ENCODE results near the gene SREBF1. TPM values are rescaled to one million over a fixed set of nuclear protein-coding genes. Genes with fewer than 3 reads are reported as not detected.

SREBF1 gene
- total RNA-seq, 1 donor from 2014 or later, result 175 TPM

DNA sequence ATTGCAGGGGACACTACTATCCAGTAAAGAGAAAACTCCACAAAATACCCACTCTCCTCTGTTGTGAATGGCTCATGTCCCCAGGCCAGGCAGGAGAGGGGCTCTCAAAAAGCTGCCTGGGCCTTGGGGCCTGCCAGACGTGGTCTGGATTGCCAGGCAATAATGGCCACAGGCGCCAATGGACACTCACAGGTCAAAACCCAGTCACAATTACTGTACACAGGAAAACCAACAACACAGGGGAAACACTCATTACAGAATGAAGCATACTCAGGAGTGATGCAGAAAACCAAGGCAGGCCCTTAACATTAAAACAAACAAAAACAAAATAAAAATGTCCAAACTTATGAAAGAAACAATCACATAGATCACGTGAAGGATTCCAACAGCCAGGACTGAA lies 35.1 kb upstream of the SREBF1 start:
- Mint-ChIP-seq H3K27ac (no peak overlapping the region), H3K4me1 (ENCODE audit: low read depth) (no peaks in the 10 kb centered on the region), H3K36me3 (ENCODE audit: low read depth) (peaks cover 3% of the 10 kb centered on the region), H3K4me3 (ENCODE audit: low read depth) (no peak overlapping the region), H3K27me3 (ENCODE audit: low read depth) (no peaks in the 10 kb centered on the region), H3K9me3 (no peaks in the 10 kb centered on the region)
- no peak for DNase-seq (ENCODE audit: low spot score)
- intact Hi-C loops (cut with micrococcal nuclease), result no loop called here

DNA sequence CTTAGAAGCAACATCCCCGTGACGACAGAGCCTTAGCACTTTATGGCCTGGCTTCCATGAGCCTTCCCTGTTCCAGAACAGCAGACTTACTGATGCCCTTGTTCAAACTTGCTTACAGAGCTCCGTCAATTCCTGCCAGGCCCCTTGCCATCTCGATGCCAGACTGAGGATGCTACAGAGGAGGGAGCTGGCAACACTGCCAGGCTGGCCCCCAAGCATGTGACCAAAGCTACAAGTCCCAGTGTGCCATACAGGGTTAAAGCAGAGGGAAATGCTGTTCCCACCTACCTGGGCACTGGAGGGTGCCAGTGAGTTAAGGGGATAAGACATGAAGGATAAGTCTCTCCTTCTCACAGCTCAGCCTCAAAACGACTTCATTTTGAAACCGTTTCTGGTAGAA lies 33.5 kb upstream of the SREBF1 start:
- Mint-ChIP-seq H3K9me3 (no peaks in the 10 kb centered on the region), H3K27ac (no peak overlapping the region), H3K36me3 (ENCODE audit: low read depth) (peaks cover 3% of the 10 kb centered on the region), H3K27me3 (ENCODE audit: low read depth) (no peaks in the 10 kb centered on the region), H3K4me3 (ENCODE audit: low read depth) (no peak overlapping the region), H3K4me1 (ENCODE audit: low read depth) (no peaks in the 10 kb centered on the region)
- no peak for DNase-seq (ENCODE audit: low spot score)
- intact Hi-C loops (cut with micrococcal nuclease), result no loop called here

DNA sequence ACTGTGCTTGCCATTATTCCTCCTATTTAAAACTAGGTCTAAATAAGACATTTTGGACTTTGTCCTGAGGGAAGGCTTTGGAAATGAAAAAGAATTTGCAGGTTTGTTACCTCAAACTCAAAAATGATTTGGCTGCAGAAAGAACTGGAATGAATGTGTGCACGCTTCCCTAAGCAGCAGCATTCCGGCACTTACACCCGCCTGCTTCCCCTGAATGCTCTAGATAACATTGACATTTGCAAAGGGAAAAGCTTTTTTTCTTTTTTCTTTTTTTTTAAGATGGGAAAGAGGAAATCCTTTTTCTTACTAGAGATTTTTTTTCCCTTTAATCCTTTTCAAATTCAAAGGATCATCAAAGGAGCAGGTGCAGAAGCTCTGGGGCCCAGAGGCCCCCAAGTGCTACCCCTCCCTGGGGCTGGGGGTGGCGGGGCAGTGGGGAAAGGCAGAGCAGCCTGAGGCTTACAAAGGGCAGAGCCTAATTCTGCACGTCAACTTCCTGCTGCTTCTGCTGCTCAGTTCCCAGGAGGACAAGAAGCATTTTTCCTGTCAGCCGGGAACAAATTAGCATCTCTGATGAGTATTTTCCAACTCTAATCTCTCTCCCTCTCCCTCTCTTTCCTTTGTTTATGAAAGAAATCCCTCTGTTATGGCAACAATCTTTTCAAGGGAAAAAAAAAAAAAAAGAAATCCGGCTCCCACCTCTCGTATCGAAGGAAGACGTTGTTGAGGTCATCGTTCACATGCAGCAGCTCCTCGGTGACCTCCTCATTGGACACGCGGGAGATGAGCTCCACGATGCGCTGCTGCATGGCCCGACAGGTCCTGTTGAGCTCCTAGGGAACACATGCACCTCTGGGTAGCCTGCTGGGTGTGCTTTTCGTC lies 32.1 kb upstream of the SREBF1 start:
- Mint-ChIP-seq H3K27me3 (ENCODE audit: low read depth) (no peaks in the 10 kb centered on the region), H3K4me1 (ENCODE audit: low read depth) (no peaks in the 10 kb centered on the region), H3K4me3 (ENCODE audit: low read depth) (no peak overlapping the region), H3K36me3 (ENCODE audit: low read depth) (peaks cover 3% of the 10 kb centered on the region), H3K27ac (no peak overlapping the region), H3K9me3 (no peaks in the 10 kb centered on the region)
- intact Hi-C loops (cut with micrococcal nuclease), result no loop called here
- DNase-seq (ENCODE audit: low spot score), result no peak

DNA sequence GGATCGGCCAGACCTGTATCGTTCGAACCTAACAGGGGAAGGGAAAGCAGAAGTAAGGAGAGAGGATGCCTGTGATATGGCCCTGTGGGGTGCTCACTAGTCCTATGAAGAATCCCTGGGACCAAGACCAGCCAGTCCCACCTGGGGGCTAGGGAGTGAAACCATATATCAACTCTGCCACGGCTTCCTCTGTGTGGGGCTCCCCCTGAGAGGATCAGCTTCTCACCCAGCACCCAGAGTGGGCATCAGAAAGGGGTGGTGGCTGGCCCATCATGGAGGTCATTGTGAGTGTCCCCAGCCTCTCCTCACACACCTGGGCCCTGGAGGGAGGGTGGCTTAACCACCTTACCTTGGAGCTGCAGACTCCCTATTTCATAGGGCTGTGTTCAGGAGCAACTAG lies 30.1 kb upstream of the SREBF1 start:
- Mint-ChIP-seq H3K27me3 (ENCODE audit: low read depth) (no peaks in the 10 kb centered on the region), H3K36me3 (ENCODE audit: low read depth) (peaks cover 3% of the 10 kb centered on the region), H3K4me3 (ENCODE audit: low read depth) (no peak overlapping the region), H3K4me1 (ENCODE audit: low read depth) (peaks cover 4% of the 10 kb centered on the region), H3K27ac (no peak overlapping the region), H3K9me3 (no peaks in the 10 kb centered on the region)
- intact Hi-C loops (cut with micrococcal nuclease), result no loop called here
- no peak for DNase-seq (ENCODE audit: low spot score)

DNA sequence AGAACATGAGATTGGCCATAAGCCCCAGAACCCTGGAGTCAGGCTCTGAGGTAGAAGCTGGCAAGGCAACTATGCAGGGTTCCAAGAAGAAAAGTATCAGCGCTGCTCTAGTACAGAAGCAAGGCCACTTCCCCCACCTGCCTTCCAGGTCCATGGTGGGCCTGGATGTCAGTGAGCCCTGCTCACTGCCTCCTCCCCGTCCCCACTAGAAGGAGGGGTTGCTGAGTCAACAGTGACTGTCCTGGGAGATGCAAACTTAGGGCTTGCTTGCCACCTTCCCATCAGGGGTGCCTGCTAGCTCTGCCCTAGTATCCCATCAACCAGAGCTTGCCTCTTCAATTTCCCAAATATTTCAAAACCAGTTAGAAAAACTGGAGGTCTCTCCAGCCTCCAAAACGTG lies 29.6 kb upstream of the SREBF1 start:
- no peak overlapping the region for H3K4me3 Mint-ChIP-seq (ENCODE audit: low read depth)
- H3K9me3 Mint-ChIP-seq, result no peaks in the 10 kb centered on the region
- DNase-seq (ENCODE audit: low spot score), result no peak
- H3K36me3 Mint-ChIP-seq (ENCODE audit: low read depth), result peaks cover 3% of the 10 kb centered on the region
- H3K4me1 Mint-ChIP-seq (ENCODE audit: low read depth), result peaks cover 4% of the 10 kb centered on the region
- H3K27me3 Mint-ChIP-seq (ENCODE audit: low read depth), result no peaks in the 10 kb centered on the region
- H3K27ac Mint-ChIP-seq, result no peak overlapping the region
- intact Hi-C loops (cut with micrococcal nuclease), result no loop called here

DNA sequence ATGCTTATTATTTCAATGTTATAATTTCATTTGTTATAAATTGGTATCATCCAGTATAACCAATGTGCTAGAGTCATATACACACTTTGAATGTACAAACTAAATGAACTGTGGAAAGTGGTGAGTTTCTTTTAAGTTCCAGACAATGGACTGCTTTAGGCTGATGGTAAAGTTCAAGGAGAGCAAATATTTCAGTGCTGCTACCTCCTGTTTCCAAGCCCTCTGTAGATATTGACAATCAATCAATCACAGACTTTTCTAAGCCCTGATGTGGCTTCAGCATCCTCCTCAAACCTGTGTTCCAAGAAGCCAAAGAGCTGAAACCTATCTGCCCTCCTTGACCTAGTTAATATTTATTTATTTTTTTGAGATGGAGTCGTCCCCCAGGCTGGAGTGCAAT lies 28.2 kb upstream of the SREBF1 start:
- Mint-ChIP-seq H3K36me3 (ENCODE audit: low read depth) (peaks cover 3% of the 10 kb centered on the region), H3K9me3 (no peaks in the 10 kb centered on the region), H3K4me1 (ENCODE audit: low read depth) (peaks cover 4% of the 10 kb centered on the region), H3K4me3 (ENCODE audit: low read depth) (no peak overlapping the region), H3K27me3 (ENCODE audit: low read depth) (no peaks in the 10 kb centered on the region), H3K27ac (no peak overlapping the region)
- no peak for DNase-seq (ENCODE audit: low spot score)
- intact Hi-C loops (cut with micrococcal nuclease), result no loop called here

DNA sequence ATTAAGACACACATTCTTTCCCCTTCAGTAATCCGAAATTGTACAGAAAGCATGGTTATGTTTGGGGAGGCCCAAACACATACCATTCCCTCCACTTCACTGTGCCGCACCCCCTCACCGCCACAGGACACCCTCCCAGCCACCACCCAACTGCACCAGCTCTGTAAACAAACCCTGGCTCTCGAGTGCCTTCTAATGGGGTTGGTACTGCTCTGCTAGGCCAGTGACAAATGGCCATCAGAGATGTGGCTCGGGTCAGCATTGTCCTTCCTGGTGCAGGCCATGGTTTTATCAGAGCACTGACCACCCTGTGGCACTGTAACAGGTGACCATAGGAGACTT lies 24.0 kb upstream of the SREBF1 start:
- H3K4me3 Mint-ChIP-seq (ENCODE audit: low read depth), result no peak overlapping the region

DNA sequence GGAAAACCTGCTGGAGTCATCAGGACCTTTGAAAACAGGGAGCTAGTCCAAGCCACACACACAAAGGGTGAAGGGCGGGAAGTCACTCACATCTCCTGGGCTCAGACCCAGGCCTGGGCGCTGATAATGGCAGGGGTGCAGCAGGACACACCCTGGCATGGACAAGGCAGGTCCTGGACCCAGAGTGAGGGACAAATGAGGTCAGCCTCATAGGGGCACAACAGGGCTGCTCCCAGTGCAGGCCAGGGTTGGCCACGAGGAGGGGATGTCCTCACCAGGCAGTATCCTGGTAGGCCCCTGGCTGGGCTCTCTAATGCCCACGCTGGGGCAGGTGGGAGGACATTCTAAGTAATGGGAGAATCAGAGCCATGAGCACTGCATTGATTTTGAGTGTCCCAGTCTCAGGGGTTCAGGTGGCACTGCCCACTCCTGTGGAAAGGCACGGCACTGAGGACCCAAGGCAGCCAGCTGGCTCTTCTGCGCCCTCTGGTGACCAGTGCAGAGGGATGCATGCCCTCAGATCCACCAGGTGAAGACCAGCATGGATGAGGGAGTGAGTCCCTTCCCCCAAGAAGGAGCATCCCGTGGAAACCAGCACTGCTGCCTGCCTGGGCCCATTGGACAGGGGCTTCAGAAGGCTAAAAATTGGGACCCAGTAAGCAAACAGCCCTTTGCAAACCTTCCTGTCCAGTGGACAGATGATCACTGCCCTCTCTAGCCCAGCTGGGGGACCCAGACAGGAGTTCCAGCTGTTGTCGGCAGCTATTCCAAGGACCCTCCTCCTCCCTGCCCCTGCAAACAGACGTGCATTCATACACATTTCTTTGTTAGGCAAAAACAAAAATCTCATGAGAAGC lies 23.4 kb upstream of the SREBF1 start:
- Mint-ChIP-seq H3K4me3 (ENCODE audit: low read depth) (no peak overlapping the region), H3K27me3 (ENCODE audit: low read depth) (no peaks in the 10 kb centered on the region), H3K9me3 (no peaks in the 10 kb centered on the region), H3K27ac (no peak overlapping the region), H3K4me1 (ENCODE audit: low read depth) (peaks cover 20% of the 10 kb centered on the region), H3K36me3 (ENCODE audit: low read depth) (no peaks in the 10 kb centered on the region)
- intact Hi-C loops (cut with micrococcal nuclease), result loop anchor here (1.0 to 10.0 kb wide), 3 partner anchors 48 to 175 kb away; partner anchors contain the start of genes ATPAF2 and GID4
- DNase-seq (ENCODE audit: low spot score), result peak; percentile 50

More for the DNA sequence above, 24.0 kb upstream of the SREBF1 start:
- Mint-ChIP-seq H3K27me3 (ENCODE audit: low read depth) (no peaks in the 10 kb centered on the region), H3K27ac (no peak overlapping the region), H3K36me3 (ENCODE audit: low read depth) (no peaks in the 10 kb centered on the region), H3K4me1 (ENCODE audit: low read depth) (peaks cover 14% of the 10 kb centered on the region), H3K9me3 (no peaks in the 10 kb centered on the region)
- no peak for DNase-seq (ENCODE audit: low spot score)
- intact Hi-C loops (cut with micrococcal nuclease), result loop anchor here (1.0 kb wide), 1 partner anchor 48 kb away; no protein-coding TSS in a partner anchor

DNA sequence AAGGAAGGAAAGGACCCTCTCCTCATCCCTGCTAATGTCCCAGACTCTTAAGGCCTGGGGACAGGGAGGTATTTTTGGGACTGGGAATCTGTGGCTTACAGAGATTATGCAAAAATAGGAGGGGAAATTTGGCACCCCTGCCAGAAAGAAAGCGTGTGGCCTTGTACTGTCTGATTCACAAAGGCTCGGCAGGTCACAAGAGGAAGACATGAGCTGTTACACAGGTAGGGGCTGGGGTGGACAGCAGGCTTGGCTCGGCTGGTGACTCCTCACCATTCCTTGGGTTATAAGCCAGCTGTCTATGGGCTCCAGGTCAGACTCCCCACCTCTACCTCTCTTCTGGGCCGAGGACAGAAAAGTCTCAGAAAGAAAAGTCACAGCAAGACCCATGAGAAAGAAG lies 20.7 kb upstream of the SREBF1 start:
- intact Hi-C loops (cut with micrococcal nuclease), result loop anchor here (10.0 kb wide), 2 partner anchors 57 to 177 kb away; partner anchors contain the start of genes ATPAF2 and GID4
- no peaks in the 10 kb centered on the region for H3K36me3 Mint-ChIP-seq (ENCODE audit: low read depth)

DNA sequence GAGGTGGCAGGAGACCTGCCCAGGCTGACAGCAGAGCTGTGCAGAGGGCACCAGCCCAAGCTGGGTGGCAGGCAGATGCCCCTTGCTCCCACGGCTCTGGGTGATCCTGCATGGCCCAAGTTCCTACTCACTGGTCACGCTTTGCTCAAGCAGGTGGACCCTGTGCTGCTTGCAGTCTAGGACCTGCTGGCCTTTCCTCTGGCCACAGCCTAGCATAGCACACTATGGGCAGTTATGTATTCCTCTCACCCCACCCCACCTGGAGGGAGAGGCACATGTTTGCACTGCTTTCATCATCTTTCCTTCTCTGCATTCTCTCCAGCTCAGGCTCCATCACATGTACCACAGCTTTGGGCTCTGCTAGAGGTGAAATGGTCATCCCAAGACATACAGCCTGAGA lies 19.6 kb upstream of the SREBF1 start:
- Mint-ChIP-seq H3K9me3 (no peaks in the 10 kb centered on the region), H3K27me3 (ENCODE audit: low read depth) (no peaks in the 10 kb centered on the region), H3K27ac (no peak overlapping the region), H3K4me1 (ENCODE audit: low read depth) (peaks cover 46% of the 10 kb centered on the region), H3K36me3 (ENCODE audit: low read depth) (no peaks in the 10 kb centered on the region), H3K4me3 (ENCODE audit: low read depth) (no peak overlapping the region)
- DNase-seq (ENCODE audit: low spot score), result no peak
- intact Hi-C loops (cut with micrococcal nuclease), result loop anchor here (10.0 kb wide), 2 partner anchors 58 to 178 kb away; partner anchors contain the start of genes ATPAF2 and GID4

More for the DNA sequence above, 20.7 kb upstream of the SREBF1 start:
- no peaks in the 10 kb centered on the region for H3K27me3 Mint-ChIP-seq (ENCODE audit: low read depth)
- DNase-seq (ENCODE audit: low spot score), result no peak
- peaks cover 37% of the 10 kb centered on the region for H3K4me1 Mint-ChIP-seq (ENCODE audit: low read depth)
- H3K4me3 Mint-ChIP-seq (ENCODE audit: low read depth), result no peak overlapping the region
- H3K9me3 Mint-ChIP-seq, result no peaks in the 10 kb centered on the region
- no peak overlapping the region for H3K27ac Mint-ChIP-seq

DNA sequence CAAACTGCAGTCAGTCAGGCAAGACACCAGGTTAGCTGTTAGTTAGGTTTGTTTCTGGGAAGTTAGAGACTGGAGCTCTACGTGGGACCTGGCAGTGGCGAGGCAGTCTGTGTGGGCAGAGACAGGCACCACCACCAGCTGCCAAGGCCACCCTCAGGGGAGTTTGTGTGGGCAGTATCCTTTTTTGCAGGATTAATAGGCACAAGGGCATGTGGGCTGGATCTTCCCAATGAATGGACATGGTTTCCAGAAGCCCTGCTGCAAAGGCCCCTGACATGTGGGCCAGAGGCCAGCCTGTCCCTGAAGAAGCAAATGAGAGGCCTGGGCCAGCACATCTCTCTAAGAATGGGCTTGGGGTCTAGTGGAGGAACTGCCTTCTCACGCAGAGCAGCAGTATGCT lies 19.2 kb upstream of the SREBF1 start:
- H3K9me3 Mint-ChIP-seq, result no peaks in the 10 kb centered on the region
- H3K4me1 Mint-ChIP-seq (ENCODE audit: low read depth), result peaks cover 50% of the 10 kb centered on the region
- no peak overlapping the region for H3K4me3 Mint-ChIP-seq (ENCODE audit: low read depth)
- DNase-seq (ENCODE audit: low spot score), result no peak
- H3K27ac Mint-ChIP-seq, result no peak overlapping the region
- no peaks in the 10 kb centered on the region for H3K36me3 Mint-ChIP-seq (ENCODE audit: low read depth)
- no peaks in the 10 kb centered on the region for H3K27me3 Mint-ChIP-seq (ENCODE audit: low read depth)
- intact Hi-C loops (cut with micrococcal nuclease), result loop anchor here (2.0 to 10.0 kb wide), 3 partner anchors 59 to 179 kb away; partner anchors contain the start of genes ATPAF2 and GID4

DNA sequence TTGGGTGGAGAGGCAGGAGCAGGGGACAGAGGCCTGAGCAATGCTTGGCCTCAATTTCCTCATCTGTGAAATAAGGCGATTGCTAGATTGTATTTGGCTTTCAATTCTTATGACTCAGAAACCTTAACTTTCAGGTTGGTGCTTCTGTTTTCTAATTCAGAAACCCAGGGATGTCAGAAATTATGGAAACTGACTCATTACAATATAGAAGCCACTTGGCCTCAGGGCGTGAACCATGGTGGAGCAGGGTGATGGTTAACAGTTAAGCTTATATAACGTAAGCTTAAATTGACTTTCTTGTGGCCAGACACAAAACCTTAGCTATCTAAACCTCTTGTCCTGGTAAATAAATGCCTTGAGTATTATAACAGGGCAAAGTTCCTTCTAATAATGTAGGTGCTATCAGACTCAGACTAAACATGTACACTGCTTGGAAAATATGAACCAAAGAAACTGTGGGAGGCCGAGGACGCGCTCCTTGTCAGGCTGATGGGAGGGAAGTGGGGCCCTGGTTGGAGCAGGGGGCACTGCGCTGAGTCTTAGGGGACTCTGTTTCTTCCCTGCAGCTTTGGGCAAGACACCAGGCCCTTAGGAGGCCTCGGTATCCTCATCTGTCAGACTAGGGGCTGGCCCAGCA lies 17.1 kb upstream of the SREBF1 start:
- Mint-ChIP-seq H3K36me3 (ENCODE audit: low read depth) (peaks cover 8% of the 10 kb centered on the region), H3K27ac (peak overlapping the region; percentile 89), H3K9me3 (no peaks in the 10 kb centered on the region), H3K27me3 (ENCODE audit: low read depth) (no peaks in the 10 kb centered on the region), H3K4me3 (ENCODE audit: low read depth) (peak overlapping the region; percentile 62), H3K4me1 (ENCODE audit: low read depth) (peaks cover 70% of the 10 kb centered on the region)
- intact Hi-C loops (cut with micrococcal nuclease), result loop anchor here (1.0 to 10.0 kb wide), 8 partner anchors 18 to 262 kb away; partner anchors contain the start of genes ATPAF2, GID4, PEMT and SREBF1
- no peak for DNase-seq (ENCODE audit: low spot score)
